Measurements from ENCODE around the gene PET100. TPM values are rescaled to one million over a fixed set of nuclear protein-coding genes. Genes with fewer than 3 reads are reported as not detected.

Gene PET100
- total and polyA plus RNA-seq, 2 experiments from 2014 or later = 8.6 to 636 TPM

DNA sequence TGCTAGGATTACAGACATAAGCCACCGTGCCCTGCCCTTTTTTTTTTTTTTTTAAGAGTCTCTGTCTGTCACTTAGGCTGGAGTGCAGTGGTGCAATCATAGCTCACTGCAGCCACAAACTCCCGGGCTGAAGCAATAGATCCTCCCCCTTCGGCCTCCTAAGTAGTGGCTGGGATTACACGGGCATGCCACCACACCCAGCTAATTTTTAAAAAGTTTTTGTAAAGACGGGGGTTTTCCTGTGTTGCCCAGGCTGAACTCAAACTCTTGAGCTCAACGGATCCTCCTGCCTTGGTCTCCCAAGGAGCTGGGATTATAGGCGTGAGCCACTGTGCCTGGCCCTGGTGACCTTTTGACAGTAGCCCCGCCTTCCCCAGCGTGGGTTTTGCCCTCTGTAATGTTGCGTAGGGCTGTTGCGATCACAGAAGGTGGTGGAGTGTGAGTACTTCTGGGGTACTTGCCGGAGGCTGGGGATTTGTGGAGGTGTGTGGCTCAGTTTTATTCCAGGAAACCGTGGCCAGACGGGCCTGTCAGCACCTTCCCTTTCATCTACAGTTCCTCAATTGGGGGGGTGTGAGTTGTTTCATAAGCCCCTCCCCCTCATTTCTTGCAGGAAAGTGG, 27.6 kb downstream of the PET100 start:
- Mint-ChIP-seq H3K9me3 (0 out of 3 replicates have a peak, but pooled peaks cover 3% of the 10 kb centered on the region), H3K4me3 (no peak overlapping the region), H3K27me3 (ENCODE audit: insufficient read depth, low read depth, poor library complexity) (peaks cover 21% of the 10 kb centered on the region), H3K36me3 (ENCODE audit: low read depth) (no peaks in the 10 kb centered on the region), H3K27ac (no peak overlapping the region), H3K4me1 (peaks cover 5% of the 10 kb centered on the region; the same call in 1 of the 3 replicates)
- Histone ChIP-seq H3K4me3 (no peak overlapping the region), H4K20me1 (replicated peaks; ENCODE audit: insufficient read depth) (no peaks in the 10 kb centered on the region), H3K27me3 (ENCODE audit: insufficient read depth) (peaks cover 20% of the 10 kb centered on the region), H2AFZ (no peak overlapping the region), H3K27ac (ENCODE audit: low read depth) (no peak overlapping the region), H3F3A (replicated peaks; ENCODE audit: low read depth) (no peaks in the 10 kb centered on the region), H3K4me2 (no peak overlapping the region), H3K36me3 (ENCODE audit: insufficient read depth) (no peaks in the 10 kb centered on the region), H3K9me2 (ENCODE audit: insufficient read depth) (no peaks in the 10 kb centered on the region), H3K79me2 (replicated peaks; ENCODE audit: insufficient read depth) (no peaks in the 10 kb centered on the region), H3K4me1 (ENCODE audit: insufficient read depth) (no peaks in the 10 kb centered on the region)
- no peak for TF ChIP-seq ZNF114 (CRISPR knock-in tag; IDR thresholded peaks at IDR 0.05)
- no peak for TF ChIP-seq ZNF331 (CRISPR knock-in tag; IDR thresholded peaks at IDR 0.05; ENCODE audit: low read depth)
- TF ChIP-seq, protein P1, sequence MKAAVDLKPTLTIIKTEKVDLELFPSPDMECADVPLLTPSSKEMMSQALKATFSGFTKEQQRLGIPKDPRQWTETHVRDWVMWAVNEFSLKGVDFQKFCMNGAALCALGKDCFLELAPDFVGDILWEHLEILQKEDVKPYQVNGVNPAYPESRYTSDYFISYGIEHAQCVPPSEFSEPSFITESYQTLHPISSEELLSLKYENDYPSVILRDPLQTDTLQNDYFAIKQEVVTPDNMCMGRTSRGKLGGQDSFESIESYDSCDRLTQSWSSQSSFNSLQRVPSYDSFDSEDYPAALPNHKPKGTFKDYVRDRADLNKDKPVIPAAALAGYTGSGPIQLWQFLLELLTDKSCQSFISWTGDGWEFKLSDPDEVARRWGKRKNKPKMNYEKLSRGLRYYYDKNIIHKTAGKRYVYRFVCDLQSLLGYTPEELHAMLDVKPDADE (IDR thresholded peaks at IDR 0.05) = no peak
- TF ChIP-seq, protein P2, sequence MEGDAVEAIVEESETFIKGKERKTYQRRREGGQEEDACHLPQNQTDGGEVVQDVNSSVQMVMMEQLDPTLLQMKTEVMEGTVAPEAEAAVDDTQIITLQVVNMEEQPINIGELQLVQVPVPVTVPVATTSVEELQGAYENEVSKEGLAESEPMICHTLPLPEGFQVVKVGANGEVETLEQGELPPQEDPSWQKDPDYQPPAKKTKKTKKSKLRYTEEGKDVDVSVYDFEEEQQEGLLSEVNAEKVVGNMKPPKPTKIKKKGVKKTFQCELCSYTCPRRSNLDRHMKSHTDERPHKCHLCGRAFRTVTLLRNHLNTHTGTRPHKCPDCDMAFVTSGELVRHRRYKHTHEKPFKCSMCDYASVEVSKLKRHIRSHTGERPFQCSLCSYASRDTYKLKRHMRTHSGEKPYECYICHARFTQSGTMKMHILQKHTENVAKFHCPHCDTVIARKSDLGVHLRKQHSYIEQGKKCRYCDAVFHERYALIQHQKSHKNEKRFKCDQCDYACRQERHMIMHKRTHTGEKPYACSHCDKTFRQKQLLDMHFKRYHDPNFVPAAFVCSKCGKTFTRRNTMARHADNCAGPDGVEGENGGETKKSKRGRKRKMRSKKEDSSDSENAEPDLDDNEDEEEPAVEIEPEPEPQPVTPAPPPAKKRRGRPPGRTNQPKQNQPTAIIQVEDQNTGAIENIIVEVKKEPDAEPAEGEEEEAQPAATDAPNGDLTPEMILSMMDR (conservative IDR thresholded peaks at IDR 0.05; ENCODE audit: low read depth in 2 of 2) = no peak
- TF ChIP-seq STAT1 (IDR thresholded peaks at IDR 0.05; ENCODE audit: unreplicated experiment) = no peak
- no peak for TF ChIP-seq JUNB (IDR thresholded peaks at IDR 0.05; ENCODE audit: unreplicated experiment)
- TF ChIP-seq CREB1 (CRISPR knock-in tag; IDR thresholded peaks at IDR 0.05; ENCODE audit: low read depth) = no peak
- TF ChIP-seq EZH2phosphoT487 (IDR thresholded peaks at IDR 0.05; ENCODE audit: unreplicated experiment) = no peak
- TF ChIP-seq POLR2AphosphoS5 (IDR thresholded peaks at IDR 0.05; ENCODE audit: low read depth) = no peak
- no peak for TF ChIP-seq EZH2 (IDR thresholded peaks at IDR 0.05; ENCODE audit: low read depth, unreplicated experiment)
- TF ChIP-seq NANOG (IDR thresholded peaks at IDR 0.05; ENCODE audit: borderline replicate concordance) = no peak
- TF ChIP-seq, protein P3, sequence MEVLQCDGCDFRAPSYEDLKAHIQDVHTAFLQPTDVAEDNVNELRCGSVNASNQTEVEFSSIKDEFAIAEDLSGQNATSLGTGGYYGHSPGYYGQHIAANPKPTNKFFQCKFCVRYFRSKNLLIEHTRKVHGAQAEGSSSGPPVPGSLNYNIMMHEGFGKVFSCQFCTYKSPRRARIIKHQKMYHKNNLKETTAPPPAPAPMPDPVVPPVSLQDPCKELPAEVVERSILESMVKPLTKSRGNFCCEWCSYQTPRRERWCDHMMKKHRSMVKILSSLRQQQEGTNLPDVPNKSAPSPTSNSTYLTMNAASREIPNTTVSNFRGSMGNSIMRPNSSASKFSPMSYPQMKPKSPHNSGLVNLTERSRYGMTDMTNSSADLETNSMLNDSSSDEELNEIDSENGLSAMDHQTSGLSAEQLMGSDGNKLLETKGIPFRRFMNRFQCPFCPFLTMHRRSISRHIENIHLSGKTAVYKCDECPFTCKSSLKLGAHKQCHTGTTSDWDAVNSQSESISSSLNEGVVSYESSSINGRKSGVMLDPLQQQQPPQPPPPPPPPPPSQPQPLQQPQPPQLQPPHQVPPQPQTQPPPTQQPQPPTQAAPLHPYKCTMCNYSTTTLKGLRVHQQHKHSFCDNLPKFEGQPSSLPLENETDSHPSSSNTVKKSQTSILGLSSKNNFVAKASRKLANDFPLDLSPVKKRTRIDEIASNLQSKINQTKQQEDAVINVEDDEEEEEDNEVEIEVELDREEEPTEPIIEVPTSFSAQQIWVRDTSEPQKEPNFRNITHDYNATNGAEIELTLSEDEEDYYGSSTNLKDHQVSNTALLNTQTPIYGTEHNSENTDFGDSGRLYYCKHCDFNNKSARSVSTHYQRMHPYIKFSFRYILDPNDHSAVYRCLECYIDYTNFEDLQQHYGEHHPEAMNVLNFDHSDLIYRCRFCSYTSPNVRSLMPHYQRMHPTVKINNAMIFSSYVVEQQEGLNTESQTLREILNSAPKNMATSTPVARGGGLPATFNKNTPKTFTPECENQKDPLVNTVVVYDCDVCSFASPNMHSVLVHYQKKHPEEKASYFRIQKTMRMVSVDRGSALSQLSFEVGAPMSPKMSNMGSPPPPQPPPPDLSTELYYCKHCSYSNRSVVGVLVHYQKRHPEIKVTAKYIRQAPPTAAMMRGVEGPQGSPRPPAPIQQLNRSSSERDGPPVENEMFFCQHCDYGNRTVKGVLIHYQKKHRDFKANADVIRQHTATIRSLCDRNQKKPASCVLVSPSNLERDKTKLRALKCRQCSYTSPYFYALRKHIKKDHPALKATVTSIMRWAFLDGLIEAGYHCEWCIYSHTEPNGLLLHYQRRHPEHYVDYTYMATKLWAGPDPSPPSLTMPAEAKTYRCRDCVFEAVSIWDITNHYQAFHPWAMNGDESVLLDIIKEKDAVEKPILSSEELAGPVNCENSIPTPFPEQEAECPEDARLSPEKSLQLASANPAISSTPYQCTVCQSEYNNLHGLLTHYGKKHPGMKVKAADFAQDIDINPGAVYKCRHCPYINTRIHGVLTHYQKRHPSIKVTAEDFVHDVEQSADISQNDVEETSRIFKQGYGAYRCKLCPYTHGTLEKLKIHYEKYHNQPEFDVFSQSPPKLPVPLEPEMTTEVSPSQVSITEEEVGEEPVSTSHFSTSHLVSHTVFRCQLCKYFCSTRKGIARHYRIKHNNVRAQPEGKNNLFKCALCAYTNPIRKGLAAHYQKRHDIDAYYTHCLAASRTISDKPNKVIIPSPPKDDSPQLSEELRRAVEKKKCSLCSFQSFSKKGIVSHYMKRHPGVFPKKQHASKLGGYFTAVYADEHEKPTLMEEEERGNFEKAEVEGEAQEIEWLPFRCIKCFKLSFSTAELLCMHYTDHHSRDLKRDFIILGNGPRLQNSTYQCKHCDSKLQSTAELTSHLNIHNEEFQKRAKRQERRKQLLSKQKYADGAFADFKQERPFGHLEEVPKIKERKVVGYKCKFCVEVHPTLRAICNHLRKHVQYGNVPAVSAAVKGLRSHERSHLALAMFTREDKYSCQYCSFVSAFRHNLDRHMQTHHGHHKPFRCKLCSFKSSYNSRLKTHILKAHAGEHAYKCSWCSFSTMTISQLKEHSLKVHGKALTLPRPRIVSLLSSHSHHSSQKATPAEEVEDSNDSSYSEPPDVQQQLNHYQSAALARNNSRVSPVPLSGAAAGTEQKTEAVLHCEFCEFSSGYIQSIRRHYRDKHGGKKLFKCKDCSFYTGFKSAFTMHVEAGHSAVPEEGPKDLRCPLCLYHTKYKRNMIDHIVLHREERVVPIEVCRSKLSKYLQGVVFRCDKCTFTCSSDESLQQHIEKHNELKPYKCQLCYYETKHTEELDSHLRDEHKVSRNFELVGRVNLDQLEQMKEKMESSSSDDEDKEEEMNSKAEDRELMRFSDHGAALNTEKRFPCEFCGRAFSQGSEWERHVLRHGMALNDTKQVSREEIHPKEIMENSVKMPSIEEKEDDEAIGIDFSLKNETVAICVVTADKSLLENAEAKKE (CRISPR knock-in tag; IDR thresholded peaks at IDR 0.05) = no peak
- TF ChIP-seq, protein P4, sequence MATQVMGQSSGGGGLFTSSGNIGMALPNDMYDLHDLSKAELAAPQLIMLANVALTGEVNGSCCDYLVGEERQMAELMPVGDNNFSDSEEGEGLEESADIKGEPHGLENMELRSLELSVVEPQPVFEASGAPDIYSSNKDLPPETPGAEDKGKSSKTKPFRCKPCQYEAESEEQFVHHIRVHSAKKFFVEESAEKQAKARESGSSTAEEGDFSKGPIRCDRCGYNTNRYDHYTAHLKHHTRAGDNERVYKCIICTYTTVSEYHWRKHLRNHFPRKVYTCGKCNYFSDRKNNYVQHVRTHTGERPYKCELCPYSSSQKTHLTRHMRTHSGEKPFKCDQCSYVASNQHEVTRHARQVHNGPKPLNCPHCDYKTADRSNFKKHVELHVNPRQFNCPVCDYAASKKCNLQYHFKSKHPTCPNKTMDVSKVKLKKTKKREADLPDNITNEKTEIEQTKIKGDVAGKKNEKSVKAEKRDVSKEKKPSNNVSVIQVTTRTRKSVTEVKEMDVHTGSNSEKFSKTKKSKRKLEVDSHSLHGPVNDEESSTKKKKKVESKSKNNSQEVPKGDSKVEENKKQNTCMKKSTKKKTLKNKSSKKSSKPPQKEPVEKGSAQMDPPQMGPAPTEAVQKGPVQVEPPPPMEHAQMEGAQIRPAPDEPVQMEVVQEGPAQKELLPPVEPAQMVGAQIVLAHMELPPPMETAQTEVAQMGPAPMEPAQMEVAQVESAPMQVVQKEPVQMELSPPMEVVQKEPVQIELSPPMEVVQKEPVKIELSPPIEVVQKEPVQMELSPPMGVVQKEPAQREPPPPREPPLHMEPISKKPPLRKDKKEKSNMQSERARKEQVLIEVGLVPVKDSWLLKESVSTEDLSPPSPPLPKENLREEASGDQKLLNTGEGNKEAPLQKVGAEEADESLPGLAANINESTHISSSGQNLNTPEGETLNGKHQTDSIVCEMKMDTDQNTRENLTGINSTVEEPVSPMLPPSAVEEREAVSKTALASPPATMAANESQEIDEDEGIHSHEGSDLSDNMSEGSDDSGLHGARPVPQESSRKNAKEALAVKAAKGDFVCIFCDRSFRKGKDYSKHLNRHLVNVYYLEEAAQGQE (IDR thresholded peaks at IDR 0.05; ENCODE audit: unreplicated experiment) = no peak
- no peak for DNase-seq (ENCODE audit: low spot score)
- ATAC-seq = no peak; the same call in 2 of the 3 replicates
